ENCODE measurements around the gene TSPAN5.

DNA sequence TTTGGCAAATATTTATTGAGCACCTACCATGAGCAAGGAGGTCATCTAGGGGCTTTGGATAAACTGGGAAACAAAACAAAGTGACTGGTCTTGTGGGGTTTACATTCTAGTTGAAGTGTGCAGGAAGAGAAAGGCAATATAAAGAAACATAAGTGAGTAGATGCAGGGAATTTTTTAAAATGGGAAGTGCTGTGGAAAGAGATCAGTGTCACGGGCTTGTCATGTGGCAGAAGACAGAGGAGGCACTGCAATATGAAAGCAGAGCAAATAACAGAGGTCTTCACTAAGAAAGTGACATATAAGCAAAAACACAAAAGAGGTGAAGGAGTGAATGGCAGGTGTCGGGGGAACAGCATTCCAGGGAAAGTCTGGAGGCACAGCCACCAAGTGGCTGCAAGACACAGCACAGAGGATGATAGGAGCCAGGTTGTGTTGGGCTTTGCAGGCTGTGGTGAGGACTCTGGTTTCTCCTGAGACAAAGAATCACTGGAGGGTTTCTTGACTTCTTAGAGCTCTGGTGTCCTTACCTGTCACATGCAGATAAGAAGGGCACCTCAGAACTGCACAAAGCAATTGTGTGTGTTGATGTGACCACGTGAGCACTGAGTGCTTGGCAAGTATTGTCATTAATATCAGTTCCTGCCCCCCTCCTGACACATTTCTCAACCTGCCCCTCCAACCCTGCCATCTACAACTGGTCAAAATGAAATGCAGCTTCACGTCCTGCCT lies 143.5 kb downstream of the TSPAN5 start:
- TF ChIP-seq POLR2A (IDR thresholded peaks at IDR 0.05) (no peak), POLR2AphosphoS5 (IDR thresholded peaks at IDR 0.05) (no peak)
- TF ChIP-seq, protein P1, sequence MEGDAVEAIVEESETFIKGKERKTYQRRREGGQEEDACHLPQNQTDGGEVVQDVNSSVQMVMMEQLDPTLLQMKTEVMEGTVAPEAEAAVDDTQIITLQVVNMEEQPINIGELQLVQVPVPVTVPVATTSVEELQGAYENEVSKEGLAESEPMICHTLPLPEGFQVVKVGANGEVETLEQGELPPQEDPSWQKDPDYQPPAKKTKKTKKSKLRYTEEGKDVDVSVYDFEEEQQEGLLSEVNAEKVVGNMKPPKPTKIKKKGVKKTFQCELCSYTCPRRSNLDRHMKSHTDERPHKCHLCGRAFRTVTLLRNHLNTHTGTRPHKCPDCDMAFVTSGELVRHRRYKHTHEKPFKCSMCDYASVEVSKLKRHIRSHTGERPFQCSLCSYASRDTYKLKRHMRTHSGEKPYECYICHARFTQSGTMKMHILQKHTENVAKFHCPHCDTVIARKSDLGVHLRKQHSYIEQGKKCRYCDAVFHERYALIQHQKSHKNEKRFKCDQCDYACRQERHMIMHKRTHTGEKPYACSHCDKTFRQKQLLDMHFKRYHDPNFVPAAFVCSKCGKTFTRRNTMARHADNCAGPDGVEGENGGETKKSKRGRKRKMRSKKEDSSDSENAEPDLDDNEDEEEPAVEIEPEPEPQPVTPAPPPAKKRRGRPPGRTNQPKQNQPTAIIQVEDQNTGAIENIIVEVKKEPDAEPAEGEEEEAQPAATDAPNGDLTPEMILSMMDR (IDR thresholded peaks at IDR 0.05) = no peak

Measured in breast epithelium (tissue), 3 donors.